Neural crest cell (in vitro differentiated cells): ENCODE results near the gene CAPZB. TPM values are rescaled to one million over a fixed set of nuclear protein-coding genes. Genes with fewer than 3 reads are reported as not detected.

Source experiments
- DNase-seq: peaks from one replicate; pipeline ENCODE4 v3.0.0; 2021; ENCODE audit warnings: low read depth, mixed read lengths, low spot score
- H3K27ac Mint-ChIP-seq: one replicate; pipeline ENCODE4 v1.8.0; 2021; ENCODE audit warnings: mild to moderate bottlenecking, mixed read lengths; ENCODE audit not compliant: unreplicated experiment
- H3K27me3 Mint-ChIP-seq: 2 replicates; pipeline ENCODE4 v1.8.0; 2021; ENCODE audit warnings: low read depth, mild to moderate bottlenecking, mixed read lengths
- H3K36me3 Mint-ChIP-seq: 2 replicates; pipeline ENCODE4 v1.8.0; 2021; ENCODE audit warnings: low read depth, mild to moderate bottlenecking, mixed read lengths
- H3K4me1 Mint-ChIP-seq: 2 replicates; pipeline ENCODE4 v1.8.0; 2021; ENCODE audit warnings: mixed read lengths
- H3K4me3 Mint-ChIP-seq: one replicate; pipeline ENCODE4 v1.8.0; 2021; ENCODE audit warnings: mild to moderate bottlenecking, mixed read lengths
- H3K9me3 Mint-ChIP-seq: 2 replicates; pipeline ENCODE4 v1.8.0; 2021; ENCODE audit warnings: mixed read lengths
- CTCF ChIP-seq: fragments of 200-600 bp; sonication (generic); conservative IDR thresholded peaks from 2 replicates; pipeline ENCODE4 v1.5.0; 2021; ENCODE audit warnings: antibody characterized with exemption, mild to moderate bottlenecking
- total RNA-seq: library from RNA; stranded (reverse); gene quantifications from 2 replicates; pipeline ENCODE4 v1.2.1, GENCODE V29; 2021

The CAPZB gene
- total RNA-seq, 1 donor from 2014 or later, result 256 TPM

- H3K9me3 Mint-ChIP-seq, result no peaks in the 10 kb centered on the region
- H3K27ac Mint-ChIP-seq, result no peak overlapping the region
- no peak overlapping the region for H3K4me3 Mint-ChIP-seq
- no peak for TF ChIP-seq CTCF
- DNase-seq, result no peak
- H3K4me1 Mint-ChIP-seq, result peaks cover 69% of the 10 kb centered on the region
- no peaks in the 10 kb centered on the region for H3K36me3 Mint-ChIP-seq
- no peaks in the 10 kb centered on the region for H3K27me3 Mint-ChIP-seq
Observed at GRCh38 chr1:19450811-19451515, 34.4 kb downstream of the CAPZB start.

GRCh38 chr1:19449454-19450228 is 35.7 kb downstream of the CAPZB start:
- no peak for TF ChIP-seq CTCF
- Mint-ChIP-seq H3K27me3 (no peaks in the 10 kb centered on the region), H3K4me3 (no peak overlapping the region), H3K4me1 (peaks cover 62% of the 10 kb centered on the region), H3K36me3 (no peaks in the 10 kb centered on the region), H3K27ac (no peak overlapping the region), H3K9me3 (no peaks in the 10 kb centered on the region)
- no peak for DNase-seq

DNA sequence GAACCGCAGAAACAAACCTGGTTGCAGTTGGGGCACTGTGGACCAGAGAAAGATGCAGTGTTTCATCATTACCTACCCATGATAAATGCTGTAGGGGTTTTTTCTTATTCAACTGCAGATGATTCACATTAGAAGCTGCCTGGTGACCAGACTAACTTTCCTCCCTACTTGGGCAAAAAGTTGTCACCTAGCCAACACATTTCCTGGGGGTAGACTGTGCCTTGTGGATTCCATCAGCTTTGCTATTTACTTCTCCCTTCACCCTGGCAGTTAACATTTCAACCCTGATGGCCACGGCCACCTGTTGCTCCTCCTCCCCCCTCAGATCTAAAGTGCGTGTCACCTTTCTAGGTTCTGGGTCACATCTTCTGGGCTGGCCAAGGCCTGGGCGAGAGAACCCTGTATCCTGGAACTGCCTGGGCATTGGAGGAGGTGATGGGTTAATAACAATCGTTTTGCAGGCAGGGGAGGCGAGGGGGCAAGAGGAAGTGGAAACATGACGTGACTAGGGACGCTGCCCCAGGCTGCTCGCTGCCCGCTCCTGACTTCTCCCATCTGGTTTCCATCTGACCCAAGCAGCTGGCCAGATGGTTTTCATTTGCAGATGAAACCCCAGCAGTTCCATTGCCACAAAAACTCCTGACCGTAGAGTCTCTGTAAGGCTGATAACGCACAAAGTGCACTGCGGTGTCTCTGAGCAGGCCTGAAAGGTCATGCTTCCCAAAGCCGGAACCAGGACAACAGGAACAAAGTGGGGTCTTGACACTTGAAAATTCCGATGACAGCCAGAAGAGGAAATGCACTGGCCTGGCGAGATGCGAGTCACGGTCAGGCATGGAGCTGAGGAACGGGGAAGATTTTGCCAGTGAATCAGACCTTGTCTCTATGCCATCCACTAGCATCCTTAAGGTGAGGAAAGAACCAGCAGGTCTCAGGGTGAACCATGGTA is 36.6 kb downstream of the CAPZB start:
- TF ChIP-seq CTCF, result no peak
- H3K4me3 Mint-ChIP-seq, result peak overlapping the region; percentile 17
- DNase-seq, result no peak
- H3K36me3 Mint-ChIP-seq, result no peaks in the 10 kb centered on the region
- H3K9me3 Mint-ChIP-seq, result no peaks in the 10 kb centered on the region
- peaks cover 58% of the 10 kb centered on the region for H3K4me1 Mint-ChIP-seq
- no peak overlapping the region for H3K27ac Mint-ChIP-seq
- H3K27me3 Mint-ChIP-seq, result no peaks in the 10 kb centered on the region

- H3K4me1 Mint-ChIP-seq, result peaks cover 54% of the 10 kb centered on the region
- H3K9me3 Mint-ChIP-seq, result no peaks in the 10 kb centered on the region
- H3K27ac Mint-ChIP-seq, result no peak overlapping the region
Observed at GRCh38 chr1:19447550-19447949, 37.8 kb downstream of the CAPZB start.

More at GRCh38 chr1:19447550-19447949, 37.8 kb downstream of the CAPZB start:
- Mint-ChIP-seq H3K4me3 (no peak overlapping the region), H3K27me3 (no peaks in the 10 kb centered on the region), H3K36me3 (no peaks in the 10 kb centered on the region)
- TF ChIP-seq CTCF, result no peak
- DNase-seq, result no peak
